ENCODE measurements around the gene SH3RF1. TPM values are rescaled to one million over a fixed set of nuclear protein-coding genes. Genes with fewer than 3 reads are reported as not detected.

Gene SH3RF1
- total and polyA plus RNA-seq, 2 of the 13 experiments (the other 11 are each of a cell fraction or from before 2014, with no cell fraction given), result 3.1 to 3.2 TPM

GRCh38 chr4:169079942-169080827 is 190.6 kb downstream of the SH3RF1 start (continued):
- peak; percentile 75; the same call in 1 of the 2 replicates for TF ChIP-seq KDM5B (CRISPR knock-in tag; IDR thresholded peaks at IDR 0.05; ENCODE audit: borderline replicate concordance)
- no peak for TF ChIP-seq ZNF720 (CRISPR knock-in tag; IDR thresholded peaks at IDR 0.05)
- no peak for TF ChIP-seq ZNF367 (CRISPR knock-in tag; IDR thresholded peaks at IDR 0.05; ENCODE audit: borderline replicate concordance)
- no peak for TF ChIP-seq ZNF841 (CRISPR knock-in tag; IDR thresholded peaks at IDR 0.05; ENCODE audit: borderline replicate concordance)
- peak; percentile 56; the same call in 1 of the 2 replicates for TF ChIP-seq ARID2 (CRISPR knock-in tag; IDR thresholded peaks at IDR 0.05; ENCODE audit: borderline replicate concordance)
- no peak for TF ChIP-seq ZNF597 (CRISPR knock-in tag; IDR thresholded peaks at IDR 0.05)
- TF ChIP-seq ZNF703 (CRISPR knock-in tag; IDR thresholded peaks at IDR 0.05; ENCODE audit: borderline replicate concordance), result no peak
- 0 out of 2 replicates have a peak, but pooled peaks have one; percentile 70 for TF ChIP-seq ZNF792 (CRISPR knock-in tag; IDR thresholded peaks at IDR 0.05)
- no peak for TF ChIP-seq RORA (CRISPR knock-in tag; IDR thresholded peaks at IDR 0.05)
- peak; percentile 68; the same call in 1 of the 2 replicates for TF ChIP-seq YEATS4 (CRISPR knock-in tag; IDR thresholded peaks at IDR 0.05; ENCODE audit: borderline replicate concordance)
- no peak for TF ChIP-seq ZNF263 (CRISPR knock-in tag; IDR thresholded peaks at IDR 0.05)
- no peak for TF ChIP-seq CBX2 (IDR thresholded peaks at IDR 0.05; ENCODE audit: low read depth, low read length)
- no peak for TF ChIP-seq CBX2 (CRISPR knock-in tag; IDR thresholded peaks at IDR 0.05; ENCODE audit: low read depth)
- TF ChIP-seq ZNF75D (CRISPR knock-in tag; IDR thresholded peaks at IDR 0.05; ENCODE audit: borderline replicate concordance), result no peak
- no peak for TF ChIP-seq JUN (CRISPR knock-in tag; IDR thresholded peaks at IDR 0.05)
- TF ChIP-seq TBX2 (CRISPR knock-in tag; IDR thresholded peaks at IDR 0.05; ENCODE audit: borderline replicate concordance), result peak; percentile 90
- TF ChIP-seq ZNF280B (CRISPR knock-in tag; IDR thresholded peaks at IDR 0.05; ENCODE audit: borderline replicate concordance), result no peak
- no peak for TF ChIP-seq ZKSCAN5 (CRISPR knock-in tag; IDR thresholded peaks at IDR 0.05)
- TF ChIP-seq ZNF558 (CRISPR knock-in tag; IDR thresholded peaks at IDR 0.05; ENCODE audit: borderline replicate concordance), result no peak
- TF ChIP-seq NKX3-1 (CRISPR knock-in tag; IDR thresholded peaks at IDR 0.05), result 0 out of 2 replicates have a peak, but pooled peaks have one; percentile 40
- TF ChIP-seq SPEN (CRISPR knock-in tag; IDR thresholded peaks at IDR 0.05; ENCODE audit: low read depth), result no peak
- TF ChIP-seq ZMYM3 (CRISPR knock-in tag; IDR thresholded peaks at IDR 0.05), result no peak
- peak; percentile 25 for TF ChIP-seq XRCC5 (optimal IDR thresholded peaks at IDR 0.05; ENCODE audit: low read length)
- 0 out of 2 replicates have a peak, but pooled peaks have one; percentile 26 for TF ChIP-seq ZBTB7B (CRISPR knock-in tag; IDR thresholded peaks at IDR 0.05)
- no peak for TF ChIP-seq ZNF740 (CRISPR knock-in tag; IDR thresholded peaks at IDR 0.05)
- no peak for TF ChIP-seq HNRNPUL1 (IDR thresholded peaks at IDR 0.05; ENCODE audit: low read depth, low read length)
- 0 out of 2 replicates have a peak, but pooled peaks have one; percentile 45 for TF ChIP-seq HOXA3 (CRISPR knock-in tag; IDR thresholded peaks at IDR 0.05)
- no peak for TF ChIP-seq ZNF777 (CRISPR knock-in tag; IDR thresholded peaks at IDR 0.05)
- TF ChIP-seq CC2D1A (CRISPR knock-in tag; IDR thresholded peaks at IDR 0.05), result no peak
- peak; percentile 57; the same call in 1 of the 2 replicates for TF ChIP-seq IRF2 (CRISPR knock-in tag; IDR thresholded peaks at IDR 0.05)

Data from HepG2 (cell line).